Stimulated activated memory B cell treated with anti-CD40 and anti-IgM and Interleukin-4, amounts not matched to agents 10 μg/mL and 1 μg/mL and 100 μg/mL, for 72 hours (primary cell): ENCODE results near the gene SGCE.

ENCODE experiments used
- ATAC-seq: fragments of 150-1000 bp; cut with Tn5 transposase; 2 replicates; pipeline ENCODE4 v1.10.0; 2021
- H3K27ac Mint-ChIP-seq: one replicate; pipeline ENCODE4 v1.8.0; 2022; ENCODE audit warnings: mild to moderate bottlenecking, mixed read lengths
- H3K27me3 Mint-ChIP-seq: one replicate; pipeline ENCODE4 v1.8.0; 2022; ENCODE audit warnings: mixed read lengths
- H3K36me3 Mint-ChIP-seq: one replicate; pipeline ENCODE4 v1.8.0; 2022; ENCODE audit warnings: mixed read lengths
- H3K4me1 Mint-ChIP-seq: one replicate; pipeline ENCODE4 v1.8.0; 2022; ENCODE audit warnings: mixed read lengths
- H3K4me3 Mint-ChIP-seq: one replicate; pipeline ENCODE4 v1.8.0; 2022; ENCODE audit warnings: mild to moderate bottlenecking, moderate library complexity, mixed read lengths
- H3K9me3 Mint-ChIP-seq: one replicate; pipeline ENCODE4 v1.8.0; 2022; ENCODE audit warnings: mixed read lengths

The SGCE gene

DNA sequence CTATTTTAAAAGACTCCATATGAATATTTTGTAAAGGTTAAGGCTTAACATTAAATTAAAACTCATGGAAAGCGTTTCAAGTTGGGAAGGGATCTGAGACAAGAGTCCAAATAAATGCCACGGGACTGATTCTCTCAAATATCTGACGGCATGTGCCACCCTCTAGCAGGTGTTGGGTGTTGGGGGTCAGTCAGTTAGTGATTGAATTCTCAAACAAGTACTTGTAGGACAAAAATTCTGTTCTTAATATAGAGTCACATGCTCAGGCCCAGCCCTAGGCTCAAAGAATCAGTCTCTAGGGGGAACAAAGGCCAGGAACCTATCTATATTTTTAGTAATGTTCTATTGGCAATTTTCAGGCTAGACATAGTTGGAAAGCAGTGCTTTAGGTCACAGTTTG, 39.1 kb downstream of the SGCE start:
- no peak for ATAC-seq
- Mint-ChIP-seq H3K27me3 (no peaks in the 10 kb centered on the region), H3K36me3 (no peaks in the 10 kb centered on the region), H3K27ac (no peak overlapping the region), H3K9me3 (no peaks in the 10 kb centered on the region), H3K4me1 (peaks cover 13% of the 10 kb centered on the region), H3K4me3 (no peak overlapping the region)

DNA sequence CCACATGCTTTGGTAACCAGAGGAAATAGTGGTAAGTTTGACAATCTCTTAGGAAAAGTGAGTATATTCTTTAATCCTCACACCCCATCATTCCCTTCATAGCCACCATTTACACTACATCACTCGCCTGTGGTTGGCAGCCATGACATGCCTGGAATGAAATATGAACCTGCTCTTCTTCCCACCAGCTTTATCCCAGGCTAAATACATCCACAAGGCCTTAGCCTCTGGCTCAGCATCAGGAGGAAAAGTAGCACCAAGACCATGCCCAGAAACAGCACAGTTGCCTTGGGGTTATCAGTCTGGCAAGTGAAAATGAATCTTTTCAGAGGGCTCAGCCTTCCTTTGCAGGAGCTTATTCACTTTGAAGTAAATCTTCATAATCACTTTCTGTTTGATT, 40.3 kb downstream of the SGCE start:
- ATAC-seq: no peak
- Mint-ChIP-seq H3K27me3 (no peaks in the 10 kb centered on the region), H3K4me1 (peaks cover 4% of the 10 kb centered on the region), H3K36me3 (no peaks in the 10 kb centered on the region), H3K27ac (no peak overlapping the region), H3K4me3 (no peak overlapping the region), H3K9me3 (no peaks in the 10 kb centered on the region)

DNA sequence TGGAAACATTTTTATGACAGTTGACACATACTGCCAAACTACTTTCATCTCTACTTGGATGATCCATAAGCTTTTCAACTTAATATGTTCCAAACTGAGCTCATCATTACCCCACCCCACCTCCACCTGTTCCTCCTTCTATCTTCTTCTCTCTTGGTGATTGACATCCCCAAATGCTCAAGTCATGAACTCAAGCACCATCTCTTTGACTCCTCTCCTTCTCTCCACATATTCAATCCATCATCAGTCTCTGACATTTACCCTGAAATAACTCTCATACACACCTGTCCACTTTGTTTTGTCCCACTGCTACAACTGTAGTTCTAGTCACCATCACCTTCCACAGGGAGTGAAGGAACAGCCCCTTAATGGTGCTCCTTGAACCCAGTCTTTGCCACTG, 43.3 kb downstream of the SGCE start:
- Mint-ChIP-seq H3K27ac (no peak overlapping the region), H3K9me3 (peaks cover 4% of the 10 kb centered on the region), H3K4me3 (no peak overlapping the region), H3K4me1 (no peaks in the 10 kb centered on the region), H3K27me3 (no peaks in the 10 kb centered on the region), H3K36me3 (no peaks in the 10 kb centered on the region)
- ATAC-seq: peak; percentile 24

DNA sequence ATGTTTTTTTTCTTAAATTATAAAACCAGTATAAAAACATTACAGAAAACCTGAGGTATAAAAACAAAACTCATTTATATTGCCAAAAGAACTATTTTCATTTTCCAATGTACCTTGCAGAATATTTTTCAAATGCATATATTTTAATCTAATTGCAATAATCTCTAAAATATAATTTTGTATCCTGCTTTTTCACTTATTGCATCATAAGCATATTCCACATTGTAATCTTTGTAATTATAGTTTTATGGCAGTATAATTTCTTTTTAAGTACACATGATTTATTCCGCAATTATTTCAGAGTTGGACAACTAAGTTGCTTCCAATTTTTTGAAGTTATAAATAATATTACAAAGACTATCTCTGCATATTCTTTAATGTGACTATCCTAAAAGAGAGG, 43.7 kb downstream of the SGCE start:
- Mint-ChIP-seq H3K27ac (no peak overlapping the region), H3K27me3 (no peaks in the 10 kb centered on the region), H3K4me3 (no peak overlapping the region), H3K9me3 (peaks cover 4% of the 10 kb centered on the region), H3K4me1 (no peaks in the 10 kb centered on the region), H3K36me3 (peaks cover 2% of the 10 kb centered on the region)
- ATAC-seq: no peak

DNA sequence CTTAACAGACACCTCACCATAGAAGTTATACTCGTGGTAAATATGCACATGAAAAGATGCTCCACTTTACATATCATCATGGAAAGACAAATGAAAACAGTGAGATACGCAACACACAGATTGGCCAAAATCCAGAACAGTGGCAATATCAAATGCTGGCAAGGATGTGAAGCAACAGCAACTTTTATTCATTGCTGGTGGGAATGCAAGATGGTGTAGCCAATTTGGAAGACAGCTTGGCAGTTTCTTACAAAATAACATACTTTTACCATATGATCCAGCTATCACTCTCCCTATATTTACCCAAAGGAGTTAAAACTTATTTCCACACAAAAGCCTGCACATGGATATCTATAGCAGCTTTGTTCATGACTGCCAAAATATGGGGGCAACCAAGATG, 46.4 kb downstream of the SGCE start:
- ATAC-seq: no peak

DNA sequence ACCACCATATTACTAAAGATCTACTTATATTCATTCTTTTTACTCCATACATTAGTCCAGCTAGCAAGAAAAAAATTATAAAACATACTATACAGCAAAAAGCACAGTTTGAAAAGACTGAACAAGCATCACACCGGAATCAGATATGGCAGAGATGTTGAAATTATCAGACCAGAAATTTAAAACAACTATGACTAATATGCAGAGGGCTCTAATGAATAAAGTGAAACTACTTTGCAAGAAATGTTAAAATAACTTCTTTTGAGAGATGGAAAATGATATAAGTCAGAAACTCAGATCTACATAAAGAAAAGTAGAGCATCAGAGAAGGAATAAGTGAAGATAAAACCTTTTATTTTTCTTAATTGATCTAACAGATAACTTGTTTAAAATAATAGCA, 50.9 kb downstream of the SGCE start:
- Mint-ChIP-seq H3K4me1 (no peaks in the 10 kb centered on the region), H3K27me3 (peaks cover 9% of the 10 kb centered on the region), H3K27ac (no peak overlapping the region), H3K36me3 (peaks cover 12% of the 10 kb centered on the region), H3K4me3 (no peak overlapping the region), H3K9me3 (peaks cover 15% of the 10 kb centered on the region)
- no peak for ATAC-seq

More for the DNA sequence above, 46.4 kb downstream of the SGCE start:
- Mint-ChIP-seq H3K27me3 (peaks cover 9% of the 10 kb centered on the region), H3K4me1 (no peaks in the 10 kb centered on the region), H3K4me3 (no peak overlapping the region), H3K36me3 (peaks cover 12% of the 10 kb centered on the region), H3K9me3 (peaks cover 15% of the 10 kb centered on the region), H3K27ac (no peak overlapping the region)

DNA sequence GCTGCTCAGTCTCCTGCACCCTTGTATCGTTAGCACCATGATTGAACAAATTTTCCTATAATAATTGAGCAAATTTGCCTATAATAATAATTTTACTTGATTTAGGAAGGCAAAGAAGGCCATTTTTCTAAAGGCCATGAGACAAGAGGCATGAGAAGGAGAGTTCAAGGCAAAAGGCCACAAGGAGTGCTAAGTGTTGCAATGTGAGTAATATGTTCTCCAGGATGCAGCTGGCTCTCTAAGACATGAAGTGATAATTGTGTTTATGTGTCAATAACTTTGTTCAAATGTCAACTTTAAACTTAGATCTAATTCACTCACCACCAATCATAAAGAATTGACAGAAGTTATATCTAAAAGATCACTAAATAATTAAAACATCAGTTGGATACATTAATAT, 53.8 kb downstream of the SGCE start:
- Mint-ChIP-seq H3K27me3 (peaks cover 9% of the 10 kb centered on the region), H3K9me3 (peaks cover 10% of the 10 kb centered on the region), H3K4me1 (no peaks in the 10 kb centered on the region), H3K36me3 (peaks cover 10% of the 10 kb centered on the region), H3K4me3 (no peak overlapping the region), H3K27ac (no peak overlapping the region)
- ATAC-seq: no peak

DNA sequence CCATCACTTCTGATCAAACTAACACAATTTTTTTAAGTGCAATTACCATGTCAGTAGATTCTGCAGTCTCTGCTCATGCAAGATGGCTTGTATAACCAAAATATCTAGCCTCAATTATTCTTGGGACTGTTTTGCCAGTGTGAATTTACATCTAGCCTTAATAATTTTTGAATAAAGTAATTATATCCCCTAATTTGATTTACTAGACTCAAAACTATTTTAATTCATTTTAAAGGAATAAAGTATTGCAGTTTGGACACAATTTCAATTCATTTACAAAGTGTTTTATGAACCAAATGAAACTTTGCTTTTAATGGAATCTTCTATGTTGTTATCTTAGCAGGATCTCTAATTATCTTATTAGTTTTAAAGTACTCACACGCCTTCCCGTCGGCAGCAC, 55.7 kb downstream of the SGCE start:
- peaks cover 2% of the 10 kb centered on the region for H3K27me3 Mint-ChIP-seq
- H3K4me1 Mint-ChIP-seq: no peaks in the 10 kb centered on the region
- ATAC-seq: no peak

DNA sequence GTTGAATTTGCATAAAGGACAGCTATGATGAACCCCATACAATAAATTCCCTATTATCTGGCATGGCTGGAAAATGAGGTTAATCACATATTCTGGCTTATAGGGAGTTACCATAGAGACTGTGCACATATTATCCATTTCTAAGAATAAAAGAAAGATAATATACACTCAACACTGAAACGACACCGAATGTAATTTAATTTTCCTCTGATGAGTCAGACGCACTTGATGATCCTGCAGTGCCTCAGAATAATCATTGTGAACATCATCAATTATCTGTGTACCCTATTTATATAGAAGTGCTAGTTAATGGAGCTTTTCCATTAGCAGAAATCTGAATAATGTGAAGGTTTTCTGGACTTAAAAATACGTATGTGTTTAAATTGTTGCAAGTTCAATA, 60.2 kb downstream of the SGCE start:
- H3K27me3 Mint-ChIP-seq: no peaks in the 10 kb centered on the region
- H3K27ac Mint-ChIP-seq: no peak overlapping the region
- H3K4me1 Mint-ChIP-seq: peaks cover 15% of the 10 kb centered on the region
- no peaks in the 10 kb centered on the region for H3K36me3 Mint-ChIP-seq
- no peak overlapping the region for H3K4me3 Mint-ChIP-seq
- ATAC-seq: no peak
- no peaks in the 10 kb centered on the region for H3K9me3 Mint-ChIP-seq

More for the DNA sequence above, 55.7 kb downstream of the SGCE start:
- H3K27ac Mint-ChIP-seq: no peak overlapping the region
- no peak overlapping the region for H3K4me3 Mint-ChIP-seq
- peaks cover under 1% of the 10 kb centered on the region for H3K36me3 Mint-ChIP-seq
- no peaks in the 10 kb centered on the region for H3K9me3 Mint-ChIP-seq

DNA sequence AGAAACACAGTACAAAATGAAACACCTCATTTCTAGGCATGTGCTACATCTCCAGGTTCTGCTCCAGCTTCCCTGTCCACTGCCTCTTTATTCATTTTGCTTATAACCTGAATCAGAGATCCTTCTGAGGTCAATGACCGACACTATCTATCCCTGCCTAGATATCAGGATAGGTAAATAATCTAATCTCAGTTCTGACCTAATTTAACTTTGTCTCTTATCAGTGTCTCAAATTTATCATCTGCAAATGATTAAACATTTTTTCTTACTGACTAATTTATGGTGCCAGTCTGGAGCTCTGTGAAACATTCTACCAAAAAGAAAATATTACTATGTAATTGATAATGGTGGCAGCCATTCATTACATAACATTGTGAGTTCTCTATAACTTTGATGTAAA, 61.1 kb downstream of the SGCE start:
- Mint-ChIP-seq H3K9me3 (no peaks in the 10 kb centered on the region), H3K27me3 (no peaks in the 10 kb centered on the region), H3K27ac (no peak overlapping the region)

DNA sequence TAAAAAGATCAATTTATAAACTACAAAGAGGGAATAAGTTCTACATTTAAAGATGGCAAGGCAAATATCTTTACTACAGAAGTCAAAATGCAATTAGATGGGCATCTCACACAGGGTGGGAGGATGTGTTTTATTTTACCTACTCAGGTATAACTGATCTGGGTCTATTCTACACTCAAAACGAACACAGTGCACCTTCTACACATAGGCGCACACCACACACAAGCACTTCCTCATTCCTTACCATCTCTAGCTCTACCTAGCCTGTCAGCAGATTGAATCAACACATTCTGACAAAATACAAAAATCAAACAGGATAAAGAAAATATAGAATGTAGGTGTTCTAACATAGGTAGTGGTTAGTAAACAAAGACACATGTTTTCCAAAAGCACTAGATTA, 64.8 kb downstream of the SGCE start:
- Mint-ChIP-seq H3K27me3 (no peaks in the 10 kb centered on the region), H3K4me1 (peaks cover 21% of the 10 kb centered on the region), H3K9me3 (no peaks in the 10 kb centered on the region), H3K36me3 (peaks cover 7% of the 10 kb centered on the region), H3K4me3 (peak overlapping the region; percentile 43), H3K27ac (peak overlapping the region; percentile 77)
- peak; percentile 90 for ATAC-seq

More for the DNA sequence above, 61.1 kb downstream of the SGCE start:
- no peak for ATAC-seq
- H3K4me1 Mint-ChIP-seq: peaks cover 21% of the 10 kb centered on the region
- no peak overlapping the region for H3K4me3 Mint-ChIP-seq
- no peaks in the 10 kb centered on the region for H3K36me3 Mint-ChIP-seq

DNA sequence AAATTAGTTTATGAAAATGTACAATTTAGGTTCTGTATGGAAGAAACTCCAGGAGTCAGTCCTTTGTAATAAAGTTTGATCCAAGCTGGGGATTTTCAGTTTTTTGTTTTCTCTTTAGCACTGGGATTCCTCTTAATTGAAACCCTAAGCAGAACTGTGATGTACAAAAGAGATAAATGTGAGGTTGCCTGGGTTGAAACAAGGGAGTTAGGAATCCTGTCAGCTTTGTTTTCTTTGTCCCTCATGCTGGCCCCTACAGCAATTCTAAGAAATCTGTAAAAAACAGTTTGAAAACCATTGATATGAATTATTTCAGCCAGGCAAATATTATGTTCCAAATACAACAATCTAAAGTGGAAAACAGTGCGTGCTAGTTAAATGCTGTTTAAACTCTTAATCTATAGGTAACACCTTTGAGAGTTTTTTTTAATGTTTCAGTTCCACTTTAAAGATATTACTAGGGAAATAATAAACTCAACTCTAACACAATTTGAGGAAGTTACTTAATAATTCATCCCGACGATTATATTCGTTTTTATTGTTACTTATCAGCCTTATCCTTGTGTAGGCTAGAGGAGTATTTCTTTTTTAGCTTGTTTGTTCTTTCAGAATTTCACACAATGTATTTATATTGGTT, 65.3 kb downstream of the SGCE start:
- peak overlapping the region; percentile 43 for H3K4me3 Mint-ChIP-seq

DNA sequence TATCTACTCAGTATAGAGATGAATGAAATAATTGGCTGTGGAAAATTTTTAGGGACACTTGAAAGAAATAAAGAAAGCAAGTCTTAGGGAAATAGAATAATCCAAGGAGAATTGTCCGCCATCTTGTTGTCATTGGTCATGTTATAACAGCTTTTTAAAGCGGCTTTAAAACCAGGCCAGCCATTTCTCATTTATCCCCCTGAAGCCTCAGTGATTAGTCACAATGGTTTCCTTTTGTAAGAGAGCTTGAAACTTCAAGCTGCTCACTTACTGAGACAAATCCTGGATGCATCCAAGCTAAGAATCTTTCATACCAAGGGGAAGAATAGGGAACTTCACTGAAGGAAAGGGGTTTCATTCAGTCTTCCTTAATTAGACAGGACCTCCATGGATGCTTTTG, 67.9 kb downstream of the SGCE start:
- Mint-ChIP-seq H3K36me3 (peaks cover 7% of the 10 kb centered on the region), H3K27me3 (no peaks in the 10 kb centered on the region), H3K9me3 (no peaks in the 10 kb centered on the region)

More for the DNA sequence above, 65.3 kb downstream of the SGCE start:
- peaks cover 7% of the 10 kb centered on the region for H3K36me3 Mint-ChIP-seq
- peak overlapping the region; percentile 77 for H3K27ac Mint-ChIP-seq
- no peaks in the 10 kb centered on the region for H3K9me3 Mint-ChIP-seq
- ATAC-seq: peak; percentile 59
- peaks cover 21% of the 10 kb centered on the region for H3K4me1 Mint-ChIP-seq
- no peaks in the 10 kb centered on the region for H3K27me3 Mint-ChIP-seq

DNA sequence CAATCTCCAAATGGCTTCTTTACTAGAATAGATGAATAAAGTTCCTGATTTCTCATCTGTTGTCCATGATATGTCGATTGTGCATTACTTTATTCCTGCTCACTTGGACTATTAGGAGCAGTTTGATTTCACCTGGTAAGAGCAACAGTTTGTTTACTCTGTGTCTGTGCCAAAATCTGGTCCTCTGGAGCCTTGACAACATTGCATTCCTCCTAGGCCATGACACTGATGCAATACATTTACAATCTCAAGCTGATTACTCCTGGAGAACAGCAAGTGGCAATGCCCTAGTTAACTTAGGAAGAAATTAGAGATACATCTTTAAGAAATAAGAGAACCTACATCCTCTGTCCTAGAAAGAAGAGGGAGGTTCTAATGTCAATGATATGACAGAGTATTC, 71.8 kb downstream of the SGCE start:
- Mint-ChIP-seq H3K4me3 (no peak overlapping the region), H3K9me3 (peaks cover 5% of the 10 kb centered on the region), H3K27ac (no peak overlapping the region), H3K4me1 (no peaks in the 10 kb centered on the region), H3K27me3 (no peaks in the 10 kb centered on the region), H3K36me3 (peaks cover 32% of the 10 kb centered on the region)
- ATAC-seq: no peak

More for the DNA sequence above, 67.9 kb downstream of the SGCE start:
- Mint-ChIP-seq H3K4me3 (no peak overlapping the region), H3K4me1 (peaks cover 21% of the 10 kb centered on the region), H3K27ac (no peak overlapping the region)
- no peak for ATAC-seq

DNA sequence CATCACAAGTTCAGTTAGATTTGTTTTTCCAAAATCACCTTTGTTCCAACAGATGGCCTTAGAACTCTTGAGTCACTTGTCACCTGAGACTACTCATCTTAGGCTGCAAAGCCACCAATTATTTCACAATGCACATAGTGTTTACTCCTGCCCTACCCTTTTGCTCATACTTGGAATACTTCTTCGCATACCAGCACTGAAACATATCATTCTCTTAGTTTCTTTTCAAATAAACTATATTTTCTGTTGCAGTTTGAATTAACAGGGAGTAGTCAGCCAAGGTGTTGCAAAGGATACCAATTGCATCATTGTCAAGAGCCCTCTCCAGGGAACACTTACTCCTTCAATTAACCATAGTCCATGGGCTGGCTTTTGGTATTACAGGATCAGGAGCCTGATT, 75.3 kb downstream of the SGCE start:
- Mint-ChIP-seq H3K4me1 (no peaks in the 10 kb centered on the region), H3K36me3 (peaks cover 60% of the 10 kb centered on the region), H3K27ac (no peak overlapping the region), H3K9me3 (peaks cover 10% of the 10 kb centered on the region), H3K4me3 (no peak overlapping the region), H3K27me3 (no peaks in the 10 kb centered on the region)
- ATAC-seq: no peak

DNA sequence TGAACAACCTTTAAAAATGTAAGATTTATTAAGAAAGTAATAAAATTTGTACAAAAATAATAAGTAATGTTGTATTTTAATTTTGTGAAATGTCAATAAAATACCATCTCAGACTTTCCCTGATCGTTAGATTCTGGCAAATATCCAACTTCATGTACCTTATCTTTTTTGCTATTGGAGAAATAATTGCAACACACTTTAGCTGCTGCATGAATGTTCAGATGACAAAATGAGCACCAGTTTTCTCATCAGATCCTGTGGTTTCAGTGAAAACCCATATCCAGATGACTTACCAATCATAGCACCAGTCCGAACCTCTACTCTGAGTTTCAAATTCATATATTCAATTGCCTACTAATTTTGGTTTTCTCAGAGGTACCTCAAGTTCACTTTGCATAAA, 76.5 kb downstream of the SGCE start:
- H3K4me3 Mint-ChIP-seq: no peak overlapping the region
- H3K4me1 Mint-ChIP-seq: no peaks in the 10 kb centered on the region
- no peak for ATAC-seq
- no peak overlapping the region for H3K27ac Mint-ChIP-seq
- H3K27me3 Mint-ChIP-seq: no peaks in the 10 kb centered on the region
- H3K36me3 Mint-ChIP-seq: peaks cover 71% of the 10 kb centered on the region
- peaks cover 16% of the 10 kb centered on the region for H3K9me3 Mint-ChIP-seq
